NAMALWA (cell line): ENCODE data around the gene RIMS4.
"Not testable (repeated sequence)": the region's sequence is repeated elsewhere in the genome, so short reads cannot be mapped to it uniquely, and the experiment has no call there.

Experiments
- DNase-seq: peaks from one replicate; pipeline ENCODE4 v3.0.0-alpha.2; 2015; ENCODE audit warnings: low spot score

Gene RIMS4

GRCh38 chr20:44795836-44796235, 14.5 kb downstream of the RIMS4 start:
- DNase-seq = no peak

- no peak for DNase-seq
These were observed 17.6 kb downstream of the RIMS4 start for GRCh38 chr20:44792796-44793195.

- DNase-seq = no peak
These were observed 19.5 kb downstream of the RIMS4 start for GRCh38 chr20:44790638-44791393.

GRCh38 chr20:44788706-44789456, 21.5 kb downstream of the RIMS4 start:
- DNase-seq = no peak

- no peak for DNase-seq
These were observed 23.0 kb downstream of the RIMS4 start for GRCh38 chr20:44787299-44787698.

DNA sequence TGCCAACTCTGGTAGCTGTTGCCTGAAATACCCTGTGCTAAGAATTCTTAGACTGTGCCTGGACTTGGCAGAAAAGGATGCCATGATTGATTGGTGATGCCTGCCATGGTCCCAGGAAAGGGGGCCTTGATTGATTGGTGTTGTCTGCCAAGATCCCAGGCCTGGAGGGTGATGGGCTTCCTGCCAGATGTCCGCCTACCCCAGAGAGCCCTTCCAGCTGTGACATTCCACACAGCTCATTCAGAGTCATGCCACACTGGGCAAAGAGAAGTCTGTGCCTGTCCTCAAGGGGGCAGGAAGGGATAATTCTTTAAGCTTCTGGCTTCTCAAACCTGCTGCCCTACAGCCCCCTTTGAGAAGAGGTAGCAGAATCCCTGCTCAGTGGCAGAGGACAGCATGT, 24.6 kb downstream of the RIMS4 start:
- no peak for DNase-seq

DNA sequence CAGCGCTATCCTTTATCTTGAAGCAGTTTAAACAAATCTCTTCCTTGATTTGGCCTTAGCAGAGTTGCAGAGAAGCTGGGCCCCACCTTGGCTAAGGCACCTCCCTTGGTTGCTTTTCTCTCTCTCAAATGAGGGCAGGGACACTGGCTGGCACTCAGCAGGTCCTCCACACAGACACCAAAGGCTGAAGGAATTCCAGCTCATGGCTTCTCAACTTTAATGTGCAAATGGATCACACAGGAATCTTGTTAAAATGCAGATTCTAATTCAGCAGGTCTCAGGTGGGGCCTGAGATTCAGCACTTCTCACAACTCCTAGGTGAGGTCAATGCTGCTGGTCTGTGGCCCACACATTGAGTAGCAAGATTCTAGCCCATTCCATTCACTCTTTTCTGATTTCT, 25.7 kb downstream of the RIMS4 start:
- DNase-seq = no peak

GRCh38 chr20:44781791-44782190, 28.6 kb downstream of the RIMS4 start:
- DNase-seq = no peak

DNA sequence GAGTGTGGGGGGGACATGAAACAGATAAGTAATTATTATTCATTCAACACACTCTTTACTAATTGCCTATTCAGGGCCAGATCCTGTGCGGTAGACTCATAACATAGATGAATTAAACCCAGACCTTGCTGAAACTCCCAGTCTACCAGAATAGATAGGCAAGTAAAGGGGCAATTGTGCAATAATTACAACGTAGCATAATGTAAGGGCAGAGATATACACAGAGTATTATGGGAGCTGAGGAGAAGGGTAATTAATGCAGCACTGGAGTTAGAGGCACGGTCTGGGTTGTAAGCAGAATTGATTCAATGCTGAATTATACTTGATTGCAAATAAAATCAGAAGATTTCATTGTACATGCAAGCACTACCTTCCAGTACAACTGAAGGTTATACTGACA, 29.2 kb downstream of the RIMS4 start:
- DNase-seq = no peak

GRCh38 chr20:44780226-44780625, 30.1 kb downstream of the RIMS4 start:
- peak; percentile 63 for DNase-seq

GRCh38 chr20:44776980-44777379, 33.4 kb downstream of the RIMS4 start:
- peak; percentile 39 for DNase-seq

DNA sequence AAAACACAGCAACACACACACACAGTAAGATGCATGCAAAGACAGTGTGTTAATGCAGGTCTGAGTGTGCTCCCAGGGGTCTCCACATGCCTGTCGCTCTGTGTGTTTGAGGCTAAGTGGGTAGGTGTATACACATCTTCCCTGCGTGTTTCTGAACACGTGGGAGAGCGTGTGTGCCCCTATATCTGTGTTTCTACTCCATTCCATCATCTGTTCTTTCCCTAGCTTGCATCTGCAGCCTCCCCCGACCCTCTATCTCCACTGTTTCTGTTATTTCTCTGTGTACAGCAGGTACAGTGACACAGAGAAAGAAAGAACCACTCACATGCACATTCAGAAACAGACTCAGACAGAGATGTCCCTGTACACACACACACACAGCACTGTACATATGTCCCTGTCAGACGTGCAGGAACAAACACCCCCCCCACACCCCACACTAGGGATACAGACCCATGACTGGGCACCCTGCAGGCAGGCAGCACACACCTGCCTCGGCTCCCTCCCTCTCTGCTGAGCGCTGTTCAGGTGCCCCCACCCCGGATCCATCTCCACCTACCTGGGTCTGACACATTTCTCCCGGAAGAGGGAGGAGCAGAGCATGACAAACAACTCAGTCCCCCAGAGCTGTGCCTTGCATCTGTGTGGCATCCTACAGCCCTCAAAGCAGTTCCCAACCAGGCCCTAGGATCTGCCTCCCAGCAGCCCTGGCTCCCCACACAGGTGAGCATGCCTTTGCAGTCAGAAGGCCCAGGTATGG, 37.1 kb downstream of the RIMS4 start:
- no peak for DNase-seq

DNA sequence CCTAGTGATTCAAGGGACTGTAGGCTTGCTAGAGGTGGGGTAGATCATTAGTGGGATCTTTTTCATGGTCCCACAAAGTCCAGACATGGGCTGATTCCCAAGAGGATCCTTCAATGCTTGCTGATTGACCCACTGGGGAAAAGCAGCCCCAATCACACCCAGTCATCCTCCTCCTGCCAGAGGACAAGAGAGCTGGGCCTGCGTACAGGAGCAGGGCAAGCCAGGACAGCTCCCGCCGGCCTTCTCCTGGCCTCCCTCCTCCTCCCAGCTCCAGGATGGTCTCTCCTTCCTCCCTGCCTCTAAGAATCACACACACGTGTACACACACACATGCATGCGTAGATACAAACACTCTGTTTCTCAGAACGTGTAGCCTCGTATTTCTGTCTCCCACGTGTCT, 37.7 kb downstream of the RIMS4 start:
- DNase-seq = no peak

- no peak for DNase-seq
These were observed 39.2 kb downstream of the RIMS4 start for GRCh38 chr20:44771172-44771535.

DNA sequence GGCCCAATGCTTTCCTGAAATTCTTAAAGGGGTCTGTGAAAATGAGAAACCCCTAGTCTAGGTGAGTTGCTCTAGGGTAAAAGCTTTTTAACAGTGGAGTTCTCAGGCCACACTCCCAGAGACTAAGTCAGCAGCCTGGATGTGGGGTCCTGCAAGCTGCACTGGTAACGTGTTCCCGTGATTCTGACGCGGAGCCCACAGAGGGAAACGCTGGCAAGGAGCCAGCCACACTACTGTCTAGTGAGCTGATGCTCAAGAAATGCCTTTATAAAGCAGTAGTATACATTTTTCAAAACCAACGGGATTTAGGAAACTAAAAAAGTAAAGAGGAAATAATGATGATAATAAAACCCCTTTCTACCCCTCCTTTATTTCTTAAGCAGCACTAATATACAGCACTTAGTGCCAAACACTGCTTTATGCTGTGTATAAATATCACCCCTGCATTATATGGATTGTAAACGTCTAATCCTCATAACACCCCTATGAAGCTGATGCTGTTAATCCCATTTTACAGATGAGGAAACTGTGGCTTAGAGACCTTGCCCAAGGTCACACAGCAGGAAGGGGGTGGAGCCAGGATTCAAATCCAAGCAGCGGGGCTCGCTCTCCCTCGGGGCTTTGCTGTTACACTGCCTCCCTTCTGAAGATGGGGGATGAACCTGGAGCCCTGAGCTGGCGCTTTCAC, 39.7 kb downstream of the RIMS4 start:
- DNase-seq = peak; percentile 15

- DNase-seq = no peak
These were observed 40.9 kb downstream of the RIMS4 start for GRCh38 chr20:44769481-44769863.

- peak; percentile 35 for DNase-seq
These were observed 41.4 kb downstream of the RIMS4 start for GRCh38 chr20:44768854-44769480.

DNA sequence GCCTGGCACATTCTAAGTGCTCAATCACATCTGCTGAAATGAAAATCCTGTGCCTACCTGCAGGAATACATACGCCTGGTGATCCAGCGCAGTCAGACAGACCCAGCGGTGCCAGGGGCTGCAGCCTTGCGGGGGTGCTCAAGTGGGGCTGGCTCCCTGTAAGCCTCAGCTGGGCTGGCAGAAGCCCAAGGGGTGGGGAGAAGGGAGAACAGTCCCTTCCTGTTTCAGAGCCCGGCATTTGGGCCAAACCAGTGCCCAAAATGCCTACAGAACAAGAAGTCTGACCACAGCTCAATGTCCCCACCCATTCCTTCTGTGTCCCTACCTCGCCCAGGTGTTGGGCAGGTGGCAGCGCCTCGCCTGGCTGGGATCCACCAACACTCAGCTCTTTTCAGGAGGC, 42.1 kb downstream of the RIMS4 start:
- DNase-seq = no peak

GRCh38 chr20:44765701-44766347, 44.5 kb downstream of the RIMS4 start:
- no peak for DNase-seq

- DNase-seq = no peak
These were observed 45.3 kb downstream of the RIMS4 start for GRCh38 chr20:44765091-44765490.

DNA sequence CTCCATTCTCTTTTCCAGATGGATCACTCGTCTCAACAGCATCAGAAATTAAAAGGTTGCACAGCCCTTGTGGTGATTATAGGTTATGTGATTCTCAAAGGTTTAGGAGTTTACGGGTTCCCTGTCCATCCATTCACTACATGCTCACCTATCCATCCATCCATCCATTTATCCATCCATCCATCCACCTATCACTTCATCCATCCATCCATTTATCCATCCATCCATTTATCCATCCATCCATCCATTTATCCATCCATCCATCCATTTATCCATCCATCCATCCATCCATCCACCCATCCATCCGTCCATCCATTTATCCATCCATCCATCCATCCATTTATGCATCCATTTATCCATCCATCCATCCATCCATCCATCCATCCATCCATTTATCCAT, 46.5 kb downstream of the RIMS4 start:
- not testable (repeated sequence) for DNase-seq
